ENCODE measurements around the gene FGD3.

The FGD3 gene

DNA sequence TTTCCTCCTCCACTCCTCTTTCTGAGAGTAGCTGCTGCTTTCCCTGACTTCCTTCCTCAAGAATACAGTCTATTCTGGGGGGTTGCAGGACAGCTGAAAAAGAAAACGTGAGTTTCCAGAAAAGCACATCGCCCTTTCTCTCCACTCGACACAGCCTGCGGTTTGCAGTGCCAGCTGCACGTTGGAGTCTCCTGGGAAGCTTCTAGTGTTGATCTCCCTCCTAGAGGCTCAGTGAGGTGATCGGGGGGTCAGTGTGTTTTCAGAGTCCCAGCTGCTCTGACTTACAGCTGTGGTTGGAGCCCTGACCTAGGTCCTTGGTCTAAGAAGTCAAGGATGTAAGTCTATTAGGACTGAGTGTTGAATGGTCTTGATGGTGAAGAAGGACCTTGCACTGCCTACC is 86.2 kb downstream of the FGD3 start:
- peak; percentile 38 for DNase-seq

DNA sequence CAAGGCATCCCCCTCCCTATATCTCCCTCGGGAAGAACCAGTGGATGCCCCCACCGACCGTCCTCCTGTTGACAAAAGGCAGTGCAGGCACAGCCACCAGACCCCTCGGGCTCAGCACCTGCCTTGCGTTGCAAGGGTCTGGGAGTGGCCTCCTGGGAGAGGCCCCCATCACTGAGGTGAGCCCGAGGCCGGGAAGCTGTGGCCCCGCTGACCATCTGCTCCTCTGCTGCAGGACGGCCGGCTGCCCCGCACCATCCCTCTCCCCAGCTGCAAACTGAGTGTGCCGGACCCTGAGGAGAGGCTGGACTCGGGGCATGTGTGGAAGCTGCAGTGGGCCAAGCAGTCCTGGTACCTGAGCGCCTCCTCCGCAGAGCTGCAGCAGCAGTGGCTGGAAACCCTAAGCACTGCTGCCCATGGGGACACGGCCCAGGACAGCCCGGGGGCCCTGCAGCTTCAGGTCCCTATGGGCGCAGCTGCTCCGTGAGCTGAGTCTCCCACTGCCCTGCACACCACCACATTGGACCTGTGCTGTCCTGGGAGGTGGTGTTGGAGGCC is 87.9 kb downstream of the FGD3 start:
- no peak for DNase-seq

DNA sequence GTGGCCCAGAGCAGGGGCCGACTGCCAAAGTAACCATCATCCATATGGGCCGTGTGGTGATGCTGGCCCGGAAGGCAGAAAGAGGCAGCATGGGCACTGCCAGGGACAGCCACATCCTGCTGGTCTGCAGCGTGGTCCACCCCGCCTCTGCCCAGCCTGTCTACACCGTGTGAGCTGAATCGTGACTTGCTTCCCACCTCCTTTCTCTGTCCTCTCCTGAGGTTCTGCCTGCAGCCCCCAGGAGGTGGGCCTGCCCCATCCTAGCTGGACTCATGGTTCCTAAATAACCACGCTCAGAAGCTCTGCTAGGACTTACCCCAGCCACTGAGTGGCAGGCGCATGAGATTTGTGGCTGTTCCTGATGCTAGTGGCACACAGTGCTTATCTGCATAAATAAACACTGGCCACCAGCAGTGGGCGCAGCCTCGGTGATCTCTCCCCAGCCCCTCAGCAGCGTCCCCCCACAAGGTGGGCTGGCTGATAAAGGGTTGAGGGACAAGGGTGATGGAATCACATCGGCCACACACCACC is 88.6 kb downstream of the FGD3 start:
- no peak for DNase-seq

DNA sequence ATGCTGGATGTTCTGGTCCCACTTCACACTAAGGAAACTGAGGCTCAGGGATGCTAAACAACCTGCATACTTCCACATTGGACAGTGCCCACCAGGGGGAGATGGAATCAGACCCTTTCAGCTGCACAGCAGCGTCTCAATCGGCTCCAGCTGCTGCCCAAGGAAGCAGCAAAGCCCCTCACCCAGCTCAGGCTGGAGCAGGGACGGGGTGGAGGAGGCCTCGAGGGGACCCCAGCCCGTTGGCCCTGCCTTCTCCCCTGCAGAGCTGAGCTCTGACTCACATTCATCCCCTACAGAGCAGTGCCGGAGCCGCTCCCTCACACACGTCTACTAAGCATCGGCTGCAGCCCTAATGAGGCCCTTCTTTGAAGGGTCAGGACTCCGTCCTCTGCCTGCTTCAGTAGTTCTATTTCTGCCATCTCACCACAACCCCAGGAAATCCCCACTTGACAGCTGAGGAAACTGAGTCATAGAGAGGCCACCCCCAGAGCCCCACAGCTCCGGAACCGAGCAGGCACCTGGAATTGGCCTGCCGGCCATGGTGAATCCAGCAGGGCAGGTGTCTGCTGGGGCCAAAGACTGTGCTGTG is 89.7 kb downstream of the FGD3 start:
- no peak for DNase-seq

DNA sequence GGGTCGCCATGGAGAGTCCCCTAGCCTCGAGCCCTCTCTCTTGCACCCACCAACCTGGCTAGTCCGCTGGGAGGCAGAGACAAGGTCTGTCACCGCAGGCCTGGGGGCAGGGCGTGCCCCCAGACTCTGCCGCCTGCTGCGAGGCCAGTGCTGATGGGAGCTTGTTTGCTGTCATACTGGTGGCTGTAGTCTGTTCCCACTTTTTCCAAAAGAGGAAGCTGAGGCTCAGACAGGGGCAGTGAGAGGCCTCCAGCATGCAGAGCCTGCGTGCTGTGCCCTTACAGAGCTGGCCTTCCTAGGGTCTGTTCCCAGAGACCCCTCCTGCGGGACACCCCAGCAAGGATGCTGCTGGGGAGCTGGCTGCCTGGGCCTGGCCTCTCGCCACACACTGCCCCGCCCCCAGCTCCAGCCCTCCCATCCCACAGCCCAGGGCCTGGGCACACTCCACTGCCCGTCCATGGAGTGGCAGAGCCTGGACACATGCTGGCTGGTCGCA is 90.2 kb downstream of the FGD3 start:
- DNase-seq = peak; percentile 51

DNA sequence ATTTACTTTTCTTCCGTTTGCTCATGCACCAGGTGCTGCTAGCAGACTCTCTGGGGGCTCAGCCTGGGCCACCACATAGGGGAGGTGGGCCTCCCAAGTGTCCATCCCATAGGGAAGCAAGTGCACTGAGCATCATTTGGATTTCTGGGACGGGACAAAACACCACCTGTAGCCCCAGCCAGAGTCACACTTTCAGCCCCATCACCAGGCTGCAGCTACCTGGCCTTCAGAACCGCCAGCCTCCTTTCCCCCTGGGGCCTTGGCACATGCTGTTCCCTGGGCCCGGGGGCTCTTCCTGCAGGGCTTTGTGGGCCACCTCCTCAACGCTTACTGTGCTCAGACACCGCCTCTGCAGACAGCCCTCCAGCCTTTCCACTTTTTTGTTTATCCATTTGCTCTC is 91.6 kb downstream of the FGD3 start:
- no peak for DNase-seq

DNA sequence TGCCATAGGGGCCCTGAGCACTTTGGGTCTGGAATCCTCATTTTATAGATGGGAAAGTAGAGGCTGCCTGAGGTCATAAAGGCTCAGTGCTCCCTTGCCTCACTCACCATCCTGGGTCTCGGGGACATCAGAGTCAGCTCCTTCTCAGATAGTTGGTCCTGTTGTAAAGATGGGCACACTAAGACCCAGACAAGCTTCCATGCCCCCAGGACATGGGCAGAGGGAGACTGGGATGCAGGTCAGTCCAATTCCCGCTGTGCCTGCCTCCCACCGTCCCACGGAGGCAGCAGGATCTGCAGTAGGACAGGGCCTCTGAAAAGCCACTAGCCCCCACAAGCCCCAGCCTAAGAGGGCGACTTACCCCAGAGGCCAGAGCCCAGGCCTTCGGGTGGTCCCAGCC is 92.1 kb downstream of the FGD3 start:
- no peak for DNase-seq

DNA sequence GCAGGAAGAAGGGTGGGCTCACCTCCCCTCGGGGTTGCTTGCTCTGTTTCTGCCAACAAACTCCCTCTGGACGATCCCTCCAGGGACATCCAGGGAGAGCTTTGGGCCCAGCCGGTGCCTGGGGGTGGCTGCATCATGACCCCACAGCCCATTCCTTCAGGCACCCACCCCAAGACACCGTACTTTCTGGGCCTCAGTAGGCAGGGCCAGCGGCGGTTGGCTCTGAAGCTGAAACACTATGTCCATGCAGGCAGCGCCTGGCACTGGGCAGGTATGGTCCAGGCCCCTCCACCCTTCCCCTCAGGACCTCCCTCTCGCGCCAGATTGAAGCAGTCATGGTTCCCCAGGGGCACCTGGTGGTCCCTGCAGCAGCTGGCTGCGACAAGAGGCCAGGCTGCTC is 92.7 kb downstream of the FGD3 start:
- DNase-seq = no peak

DNA sequence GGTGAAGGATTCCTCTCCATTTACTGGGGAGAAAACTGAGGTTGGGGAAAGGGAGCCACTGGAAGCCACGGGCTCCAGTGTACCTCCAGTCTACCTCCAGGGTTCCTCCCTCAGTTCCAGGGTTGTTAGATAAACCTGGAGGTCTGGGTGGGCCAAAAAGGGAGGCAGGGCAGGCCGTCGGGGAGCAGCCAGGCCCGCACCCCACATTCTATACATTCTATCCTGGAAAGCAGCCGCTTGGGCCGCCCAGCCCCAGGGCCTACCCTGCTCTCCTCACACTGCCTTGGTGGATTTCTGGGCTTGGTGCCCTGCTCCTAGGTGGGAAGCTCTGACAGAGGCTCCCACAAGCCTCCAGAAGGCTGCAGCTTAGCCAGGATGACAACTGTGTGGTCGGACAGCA is 93.1 kb downstream of the FGD3 start:
- no peak for DNase-seq

DNA sequence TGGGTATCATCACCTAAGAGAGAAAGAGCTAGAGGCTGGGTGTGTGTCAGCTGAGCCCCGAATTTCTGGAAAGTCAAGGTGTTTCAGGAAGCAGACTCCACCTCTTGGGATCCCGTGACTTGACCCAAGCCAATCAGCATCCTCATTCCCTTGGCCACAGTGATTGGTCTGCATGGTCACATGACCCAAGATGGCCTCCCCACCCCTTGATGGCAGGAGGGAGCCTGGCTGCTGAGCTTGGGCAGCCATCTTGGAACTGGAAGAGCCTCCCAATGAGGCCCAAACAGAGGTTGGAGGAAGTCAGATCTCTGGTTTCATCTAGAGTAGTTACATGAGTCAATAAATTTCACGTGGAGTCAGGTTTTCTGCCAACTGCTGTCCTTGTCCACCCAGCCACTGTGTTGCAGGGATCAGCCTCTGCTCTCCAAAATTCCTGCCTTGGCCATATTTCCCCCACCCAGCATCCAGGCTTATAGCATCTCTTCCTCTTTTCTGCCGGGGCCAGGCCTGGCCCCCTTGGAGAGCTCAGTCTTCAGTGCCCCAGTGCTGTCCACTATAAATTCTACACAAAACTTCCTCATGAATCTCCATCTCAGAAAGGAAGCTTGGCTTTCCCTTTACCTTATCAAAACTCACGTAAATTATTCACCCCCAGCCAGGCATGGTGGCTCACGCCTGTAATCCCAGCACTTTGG is 93.9 kb downstream of the FGD3 start:
- DNase-seq = no peak

DNA sequence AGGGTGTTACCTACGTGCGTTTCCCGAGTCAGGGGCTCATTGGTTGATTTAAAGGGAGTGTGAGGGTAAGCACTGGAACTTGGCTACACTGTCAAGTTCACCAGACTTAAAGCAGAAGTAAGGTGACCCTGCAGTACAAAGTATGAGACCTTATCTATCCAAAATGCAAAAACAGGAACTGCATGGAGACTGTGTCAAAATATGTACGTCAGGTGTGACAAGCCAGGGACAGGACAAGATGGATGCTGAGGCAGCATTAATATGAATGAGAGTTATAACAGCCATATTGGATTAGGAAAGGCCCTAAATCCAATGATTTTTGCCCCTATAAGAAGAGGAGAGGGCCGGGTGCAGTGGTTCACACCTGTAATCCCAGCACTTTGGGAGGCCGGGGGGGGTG is 95.8 kb downstream of the FGD3 start:
- peak; percentile 31 for DNase-seq

DNA sequence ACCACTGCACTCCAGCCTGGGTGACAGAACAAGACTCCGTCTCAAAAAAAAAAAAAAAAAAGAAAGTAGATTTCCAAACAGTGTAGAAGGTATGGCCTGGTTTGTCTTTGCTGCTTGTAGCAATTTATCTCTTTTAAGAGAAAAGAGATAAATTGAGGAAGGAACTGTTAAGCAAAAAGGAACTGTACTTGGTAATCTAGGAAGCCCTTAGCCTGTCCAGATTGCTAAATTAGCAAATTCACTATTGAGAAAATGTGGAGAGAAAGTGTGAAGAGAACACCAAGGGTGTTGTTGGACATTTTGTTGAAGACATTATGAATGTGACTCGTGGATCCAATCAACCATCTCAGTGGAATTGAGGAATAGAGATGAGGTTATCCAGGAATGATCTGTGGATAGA is 98.2 kb downstream of the FGD3 start:
- DNase-seq = peak; percentile 82

DNA sequence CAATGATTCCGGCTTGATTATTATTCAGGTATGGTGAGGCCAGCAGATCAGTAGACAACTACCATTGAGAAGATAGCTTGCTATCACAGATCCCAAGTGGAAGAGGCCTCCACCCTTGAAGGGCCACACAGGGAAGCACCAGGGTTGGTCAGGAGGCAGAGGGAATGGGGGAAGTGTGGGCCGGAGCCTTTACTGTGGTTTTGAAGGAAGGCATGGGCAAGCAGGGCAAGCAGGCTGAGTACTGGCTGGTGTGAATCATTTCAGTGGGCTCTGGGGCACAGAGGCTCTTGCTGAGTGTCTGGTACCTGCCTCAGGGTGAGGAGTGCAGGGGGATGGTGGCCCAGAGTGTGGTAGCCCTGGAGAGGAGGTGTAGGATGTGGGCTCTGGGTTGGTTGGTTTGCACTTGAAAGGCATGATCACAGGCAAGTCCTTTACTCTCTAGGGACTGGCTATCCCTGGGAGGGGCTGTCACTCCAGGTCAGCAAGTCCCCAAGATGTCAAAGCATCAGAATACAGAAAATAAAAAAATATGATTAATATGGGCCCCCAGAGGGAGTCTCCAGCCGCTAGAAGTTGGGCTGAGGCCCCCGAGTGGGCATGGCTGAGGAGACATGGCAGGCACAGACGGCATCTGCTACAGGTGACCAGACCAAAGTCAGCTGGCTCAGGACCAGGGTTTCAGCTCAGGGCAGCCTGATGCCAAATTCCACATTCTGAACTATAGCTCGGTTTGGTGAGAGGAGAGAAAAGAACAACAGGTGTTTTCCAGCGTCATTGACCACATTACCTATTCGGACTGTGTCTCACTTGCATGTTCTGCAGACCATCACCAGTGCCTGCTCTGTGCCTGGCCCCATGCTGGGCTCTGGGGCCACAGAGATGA is 101.5 kb downstream of the FGD3 start:
- no peak for DNase-seq

DNA sequence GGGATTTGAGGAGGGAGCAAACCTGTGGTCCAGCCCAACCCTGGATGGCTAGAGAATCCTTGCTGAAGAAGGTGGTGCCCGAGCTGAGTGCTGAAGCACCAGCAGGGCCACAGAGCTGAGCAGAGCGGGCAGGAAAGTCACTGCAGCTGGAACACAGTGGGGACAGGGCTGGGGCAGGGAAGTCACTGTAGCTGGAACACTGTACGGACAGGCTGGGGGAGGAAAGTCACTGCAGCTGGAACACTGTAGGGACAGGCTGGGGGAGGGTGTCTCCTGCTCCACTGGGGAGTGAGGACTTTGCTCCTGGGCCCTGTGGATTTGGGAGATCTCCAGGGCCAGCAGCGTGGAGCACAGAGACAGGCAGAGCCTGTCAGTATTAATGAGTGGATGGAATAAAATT is 102.2 kb downstream of the FGD3 start:
- DNase-seq = no peak

DNA sequence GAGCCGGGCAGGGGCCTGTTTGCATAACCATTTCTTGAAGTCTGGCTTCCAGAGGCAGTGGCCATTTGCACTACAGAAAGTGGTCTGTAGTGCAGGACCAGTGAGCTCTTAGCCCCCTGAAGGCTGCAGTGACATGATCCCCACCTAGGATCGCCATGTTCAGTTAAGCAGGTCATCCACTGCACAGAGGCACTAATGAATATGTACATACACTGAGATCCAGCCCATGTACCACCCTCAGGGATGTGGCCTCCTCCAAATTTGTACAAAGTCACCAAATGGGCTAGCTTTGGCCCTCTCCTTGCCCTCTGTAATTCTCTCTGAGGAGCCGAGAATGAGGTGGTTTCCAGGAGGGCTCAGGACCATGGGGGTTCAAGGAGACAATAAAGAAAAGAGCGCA is 102.9 kb downstream of the FGD3 start:
- no peak for DNase-seq

DNA sequence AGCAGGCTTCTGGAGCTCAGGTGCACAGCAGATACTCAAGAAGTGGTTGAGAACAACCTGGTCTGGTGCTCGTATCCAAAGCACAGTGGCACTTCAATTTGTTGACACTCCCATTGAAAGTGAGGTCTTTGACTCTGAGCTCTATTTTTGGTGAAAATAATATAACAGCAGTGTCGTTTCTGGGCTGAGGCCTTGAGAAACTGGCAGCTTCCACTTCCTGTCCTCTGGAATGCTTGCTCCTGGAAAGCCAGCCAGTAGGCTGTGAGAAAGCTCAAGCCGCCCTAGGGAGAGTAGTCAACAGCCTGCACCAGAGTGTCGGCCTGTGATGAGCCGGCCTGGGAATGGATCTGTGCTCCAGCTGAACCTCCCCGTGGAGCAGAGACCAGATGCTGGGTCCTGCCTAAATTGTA is 104.4 kb downstream of the FGD3 start:
- no peak for DNase-seq

DNA sequence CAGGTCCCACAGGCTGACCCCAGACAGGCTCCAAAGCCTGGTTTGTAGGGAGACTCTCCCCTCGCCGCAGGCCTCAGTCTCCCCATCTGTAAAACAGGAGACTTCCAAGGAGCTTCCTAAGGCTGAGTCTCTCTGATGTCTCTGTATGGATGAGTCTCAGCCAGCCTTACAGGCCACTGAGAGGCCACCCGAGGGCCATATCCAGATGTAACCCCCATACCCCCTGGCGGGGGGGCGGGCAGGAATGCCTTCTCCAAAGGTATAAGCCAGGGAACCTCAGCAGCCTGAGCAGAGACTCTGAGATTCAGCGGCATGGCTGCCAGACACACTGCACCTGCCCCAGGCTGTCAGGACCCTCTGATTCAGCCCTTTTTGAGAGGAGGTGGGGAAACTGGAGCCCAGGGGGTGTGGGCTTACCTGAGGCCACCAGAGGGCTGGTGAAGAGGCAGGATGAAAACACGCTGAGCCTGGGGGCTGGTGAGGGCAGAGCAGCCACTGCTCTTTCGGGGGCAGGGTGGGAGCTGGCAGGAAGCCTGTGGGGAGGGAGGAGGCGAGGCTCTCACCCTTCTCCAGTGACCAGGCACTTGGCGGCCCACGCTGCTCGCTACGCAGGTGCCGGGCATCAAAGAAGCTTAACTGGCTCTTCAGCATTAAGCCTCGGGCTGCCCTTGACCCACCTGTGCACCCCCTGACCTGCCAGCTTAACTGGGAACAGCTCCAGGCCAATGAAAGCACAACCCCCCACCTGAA is 105.6 kb downstream of the FGD3 start:
- no peak for DNase-seq

DNA sequence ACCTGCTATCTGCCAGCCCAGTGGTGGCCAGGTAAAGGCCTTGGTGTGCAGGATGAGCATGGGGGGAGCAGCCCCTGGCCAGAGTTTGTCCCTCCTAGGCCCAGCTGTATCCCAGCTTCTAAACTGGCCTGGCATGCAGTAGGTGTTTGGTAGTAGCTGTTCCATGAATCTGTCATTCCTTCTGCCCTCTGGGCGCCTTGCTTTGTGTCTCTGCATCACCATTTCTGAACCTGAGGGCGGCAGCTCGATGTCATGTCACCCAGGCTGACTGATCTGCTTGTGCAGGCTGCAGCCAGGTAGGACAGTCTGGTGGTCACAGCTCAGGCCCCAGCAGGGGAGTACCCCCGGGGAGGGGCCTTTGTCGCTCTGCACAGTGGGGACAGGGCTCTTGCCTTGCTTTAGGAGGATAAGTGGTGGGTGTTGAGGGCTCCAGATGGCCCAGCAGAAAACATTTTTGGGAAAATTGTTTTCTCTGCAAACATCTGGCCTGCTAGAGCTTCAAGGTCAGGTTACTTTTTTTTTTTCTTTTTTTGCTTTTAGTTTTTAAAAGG is 106.5 kb downstream of the FGD3 start:
- no peak for DNase-seq

DNA sequence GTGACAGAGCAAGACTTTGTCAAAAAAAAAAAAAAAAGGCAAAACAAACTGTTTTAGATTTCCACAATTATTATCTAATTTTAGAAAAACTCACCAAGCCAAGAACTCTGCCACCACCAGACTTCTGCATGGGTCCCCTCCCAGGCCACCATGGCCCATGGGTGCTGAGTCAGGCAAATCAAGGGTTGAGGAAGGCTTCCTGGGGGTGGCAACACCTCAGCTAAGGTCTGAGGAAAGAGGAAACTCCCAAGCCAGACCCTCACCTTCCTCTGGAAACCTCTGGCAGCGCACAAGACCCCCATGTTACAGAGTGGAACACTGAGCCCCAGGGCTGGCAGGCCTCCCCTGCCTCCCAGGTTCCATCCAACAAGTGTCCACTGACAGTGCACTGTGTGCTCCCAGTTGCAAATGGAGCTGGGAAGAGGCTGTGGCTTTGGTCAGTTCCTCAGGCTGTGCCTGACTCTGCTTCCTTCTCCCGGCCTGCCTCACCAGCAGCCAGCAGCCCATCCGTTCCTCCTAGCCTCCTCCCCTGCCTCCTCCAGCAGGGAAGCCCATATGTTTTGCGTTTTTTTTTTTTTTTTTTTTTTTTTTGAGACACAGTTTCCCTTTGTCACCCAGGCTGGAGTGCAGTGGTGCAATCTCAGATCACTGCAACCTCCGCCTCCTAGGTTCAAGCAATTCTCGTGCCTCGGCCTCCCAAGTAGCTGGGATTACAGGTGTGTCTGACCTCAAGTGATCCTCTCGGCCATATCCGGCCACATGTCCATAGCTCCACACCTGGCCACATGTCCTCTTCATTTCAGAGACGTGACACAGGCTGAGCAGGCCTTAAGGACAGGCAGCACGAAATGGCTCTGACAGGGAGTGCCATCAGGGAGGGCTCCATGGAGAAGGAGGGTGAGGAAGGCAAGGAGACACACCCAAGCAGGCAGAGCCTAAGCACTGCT is 107.7 kb downstream of the FGD3 start:
- DNase-seq = no peak

DNA sequence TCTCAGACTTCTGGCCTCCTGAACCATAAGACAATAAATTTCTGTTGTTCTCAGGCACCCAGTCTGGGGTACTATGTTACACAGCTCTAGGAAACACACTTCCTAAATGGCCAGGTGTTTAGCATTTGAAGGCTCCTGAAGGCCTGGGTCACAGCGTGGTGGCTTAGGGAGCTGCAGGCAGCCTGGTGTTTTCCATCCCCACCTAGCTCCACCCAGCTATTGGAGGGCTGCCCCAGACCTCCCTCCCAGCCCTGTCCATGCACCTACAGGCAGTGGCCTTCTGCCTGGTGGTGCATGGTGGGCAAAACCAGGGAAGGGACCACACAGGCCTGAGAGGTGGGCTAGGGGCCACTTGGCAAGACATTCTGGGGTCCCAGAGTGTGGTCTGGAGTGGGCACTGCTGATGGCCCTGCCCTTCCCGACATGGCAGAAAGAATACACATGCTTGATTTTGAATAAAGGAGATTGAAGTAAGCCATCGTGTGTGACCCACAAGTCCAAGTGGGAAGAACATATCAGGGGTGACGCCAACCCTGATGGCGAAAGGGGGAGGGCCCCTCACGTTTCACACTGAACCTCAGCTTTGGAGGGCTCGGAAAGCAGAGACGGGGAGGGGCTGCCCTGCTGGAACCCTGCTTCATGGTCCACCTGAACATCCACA is 109.8 kb downstream of the FGD3 start:
- DNase-seq = no peak
